ENCODE data around the gene FGR. TPM values are rescaled to one million over a fixed set of nuclear protein-coding genes. Genes with fewer than 3 reads are reported as not detected.

FGR gene
- total RNA-seq, 2 experiments from 2014 or later: 0.51 to 0.56 TPM

GRCh38 chr1:27627061-27627460 lies 7.9 kb downstream of the FGR start:
- Mint-ChIP-seq H3K27ac (no peak overlapping the region), H3K9me3 (no peaks in the 10 kb centered on the region), H3K36me3 (ENCODE audit: low read depth) (no peaks in the 10 kb centered on the region), H3K27me3 (no peaks in the 10 kb centered on the region), H3K4me3 (no peak overlapping the region), H3K4me1 (ENCODE audit: low read depth) (peaks cover 43% of the 10 kb centered on the region)
- CTCF ChIA-PET: no interaction called here
- ATAC-seq (no peak), DNase-seq (no peak)
- POLR2A ChIA-PET: no interaction called here
- intact Hi-C loops (cut with micrococcal nuclease): no loop called here
- TF ChIP-seq, protein P1, sequence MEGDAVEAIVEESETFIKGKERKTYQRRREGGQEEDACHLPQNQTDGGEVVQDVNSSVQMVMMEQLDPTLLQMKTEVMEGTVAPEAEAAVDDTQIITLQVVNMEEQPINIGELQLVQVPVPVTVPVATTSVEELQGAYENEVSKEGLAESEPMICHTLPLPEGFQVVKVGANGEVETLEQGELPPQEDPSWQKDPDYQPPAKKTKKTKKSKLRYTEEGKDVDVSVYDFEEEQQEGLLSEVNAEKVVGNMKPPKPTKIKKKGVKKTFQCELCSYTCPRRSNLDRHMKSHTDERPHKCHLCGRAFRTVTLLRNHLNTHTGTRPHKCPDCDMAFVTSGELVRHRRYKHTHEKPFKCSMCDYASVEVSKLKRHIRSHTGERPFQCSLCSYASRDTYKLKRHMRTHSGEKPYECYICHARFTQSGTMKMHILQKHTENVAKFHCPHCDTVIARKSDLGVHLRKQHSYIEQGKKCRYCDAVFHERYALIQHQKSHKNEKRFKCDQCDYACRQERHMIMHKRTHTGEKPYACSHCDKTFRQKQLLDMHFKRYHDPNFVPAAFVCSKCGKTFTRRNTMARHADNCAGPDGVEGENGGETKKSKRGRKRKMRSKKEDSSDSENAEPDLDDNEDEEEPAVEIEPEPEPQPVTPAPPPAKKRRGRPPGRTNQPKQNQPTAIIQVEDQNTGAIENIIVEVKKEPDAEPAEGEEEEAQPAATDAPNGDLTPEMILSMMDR (IDR thresholded peaks at IDR 0.05): no peak

DNA sequence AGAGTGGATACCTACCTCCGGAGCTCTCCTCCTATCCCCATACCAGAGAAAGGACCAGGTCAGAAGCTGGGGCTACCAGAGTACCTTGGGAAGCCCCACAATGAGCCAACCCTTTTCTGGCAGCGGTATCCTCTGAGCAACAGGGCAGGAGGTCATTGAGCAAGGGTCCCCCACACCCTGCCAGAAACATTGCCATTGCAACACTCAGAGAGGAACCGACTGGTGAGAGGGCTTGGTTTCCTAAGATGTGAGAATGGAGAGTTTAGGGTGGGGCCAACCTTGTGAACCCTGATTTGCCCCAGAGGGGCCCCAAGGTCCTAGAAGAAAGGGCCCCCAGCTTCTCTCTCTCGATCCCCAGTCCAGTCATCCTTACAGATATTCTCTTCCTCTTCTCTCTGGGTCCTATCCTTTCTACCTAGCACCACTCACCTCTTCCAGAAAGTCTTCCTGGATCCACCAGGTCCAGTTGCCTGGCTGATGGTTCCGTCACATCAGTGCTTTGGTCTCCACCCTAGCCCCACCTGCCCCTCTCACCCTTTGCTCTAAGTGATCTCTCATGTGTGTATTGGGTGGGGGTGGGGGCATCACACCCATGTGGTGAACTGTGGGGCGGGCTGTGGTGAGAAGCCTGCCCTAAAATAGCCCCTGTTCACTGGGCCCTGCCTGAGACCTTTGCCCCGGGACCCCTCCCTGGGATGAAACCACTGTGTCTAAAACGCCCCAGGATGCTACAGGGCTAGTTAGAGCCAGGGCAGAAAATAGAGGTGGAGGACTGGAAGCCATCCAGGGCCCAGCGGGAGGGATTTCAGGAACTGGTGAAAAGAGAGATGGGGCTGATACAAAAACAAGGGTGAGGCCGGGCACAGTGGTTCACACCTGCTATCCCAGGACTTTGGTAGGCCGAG lies 8.7 kb downstream of the FGR start:
- DNase-seq (no peak), ATAC-seq (no peak)
- Mint-ChIP-seq H3K36me3 (ENCODE audit: low read depth) (no peaks in the 10 kb centered on the region), H3K9me3 (no peaks in the 10 kb centered on the region), H3K27me3 (no peaks in the 10 kb centered on the region), H3K27ac (peak overlapping the region; percentile 74), H3K4me1 (ENCODE audit: low read depth) (peaks cover 35% of the 10 kb centered on the region), H3K4me3 (no peak overlapping the region)
- ChIA-PET POLR2A (interaction anchor here (0.6 to 0.7 kb wide), 2 partner anchors 17 to 26 kb away, joined by 3 read pairs; no protein-coding TSS in a partner anchor), CTCF (interaction anchor here (1.1 to 13.9 kb wide), 3 partner anchors 10 to 37 kb away, joined by 4 to 113 read pairs (median 6); partner anchors contain the start of gene AHDC1)
- intact Hi-C loops (cut with micrococcal nuclease): no loop called here
- TF ChIP-seq, protein P1 (IDR thresholded peaks at IDR 0.05): no peak

GRCh38 chr1:27624467-27625178 lies 10.4 kb downstream of the FGR start:
- H3K4me3 Mint-ChIP-seq: no peak overlapping the region
- intact Hi-C loops (cut with micrococcal nuclease): no loop called here
- ATAC-seq: peak; percentile 46
- TF ChIP-seq, protein P1 (IDR thresholded peaks at IDR 0.05): no peak
- H3K27ac Mint-ChIP-seq: no peak overlapping the region
- no peaks in the 10 kb centered on the region for H3K27me3 Mint-ChIP-seq
- ChIA-PET CTCF (interaction anchor here (0.8 to 13.9 kb wide), 3 partner anchors 9 to 38 kb away, joined by 3 to 113 read pairs (median 6); partner anchors contain the start of gene AHDC1), POLR2A (no interaction called here)
- peak; percentile 42 for DNase-seq
- no peaks in the 10 kb centered on the region for H3K36me3 Mint-ChIP-seq (ENCODE audit: low read depth)
- H3K4me1 Mint-ChIP-seq (ENCODE audit: low read depth): peaks cover 24% of the 10 kb centered on the region
- no peaks in the 10 kb centered on the region for H3K9me3 Mint-ChIP-seq

- ChIA-PET CTCF (interaction anchor here (2.0 to 25.3 kb wide), 3 partner anchors 17 to 43 kb away, joined by 6 to 533 read pairs (median 113); partner anchors contain the start of genes AHDC1 and IFI6), POLR2A (no interaction called here)
- intact Hi-C loops (cut with micrococcal nuclease): no loop called here
- H3K27ac Mint-ChIP-seq: no peak overlapping the region
- H3K4me3 Mint-ChIP-seq: no peak overlapping the region
- DNase-seq (no peak), ATAC-seq (no peak)
- H3K27me3 Mint-ChIP-seq: no peaks in the 10 kb centered on the region
- no peaks in the 10 kb centered on the region for H3K36me3 Mint-ChIP-seq (ENCODE audit: low read depth)
- no peaks in the 10 kb centered on the region for H3K9me3 Mint-ChIP-seq
- TF ChIP-seq, protein P1 (IDR thresholded peaks at IDR 0.05): no peak
- H3K4me1 Mint-ChIP-seq (ENCODE audit: low read depth): peaks cover 21% of the 10 kb centered on the region
Measured at GRCh38 chr1:27623327-27624212, 11.4 kb downstream of the FGR start.
